Measurements from ENCODE around the gene KCNJ14. TPM values are rescaled to one million over a fixed set of nuclear protein-coding genes. Genes with fewer than 3 reads are reported as not detected.

The KCNJ14 gene
- total RNA-seq, 1 donor from 2014 or later: 2.4 TPM

DNA sequence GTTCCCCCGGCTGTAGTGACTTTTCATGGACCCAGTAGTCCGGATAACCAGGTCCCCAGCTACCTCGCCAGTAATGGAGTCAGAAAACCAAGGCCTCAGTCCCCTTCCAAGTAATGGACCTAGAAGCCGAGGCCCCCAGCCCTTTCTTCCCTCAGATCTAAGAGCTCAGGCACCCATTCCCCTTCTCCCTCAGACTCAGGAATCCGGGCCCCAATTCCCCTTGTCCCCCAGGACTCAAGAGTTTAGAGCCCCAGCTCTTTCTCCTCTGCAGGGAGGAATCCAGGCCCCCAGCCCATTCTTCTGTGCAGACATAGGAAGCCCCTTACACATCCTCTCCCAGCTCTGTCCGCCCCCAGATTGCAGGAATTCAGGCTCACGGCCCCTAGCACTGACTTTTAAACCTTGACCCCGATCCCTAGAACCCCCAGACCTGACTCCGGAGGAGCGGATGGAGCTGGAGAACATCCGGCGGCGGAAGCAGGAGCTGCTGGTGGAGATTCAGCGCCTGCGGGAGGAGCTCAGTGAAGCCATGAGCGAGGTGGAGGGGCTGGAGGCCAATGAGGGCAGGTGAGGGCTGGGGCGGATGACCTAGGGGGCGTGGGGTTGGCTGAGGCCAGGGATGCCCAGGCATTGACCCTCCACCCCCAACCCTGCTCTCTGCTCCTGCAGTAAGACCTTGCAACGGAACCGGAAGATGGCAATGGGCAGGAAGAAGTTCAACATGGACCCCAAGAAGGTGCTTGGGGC lies 14.7 kb downstream of the KCNJ14 start:
- Mint-ChIP-seq H3K4me1 (peaks cover 14% of the 10 kb centered on the region), H3K9me3 (no peaks in the 10 kb centered on the region), H3K4me3 (peak overlapping the region; percentile 93), H3K27ac (peak overlapping the region; percentile 48), H3K36me3 (ENCODE audit: low read depth) (peaks cover 25% of the 10 kb centered on the region), H3K27me3 (no peaks in the 10 kb centered on the region)
- intact Hi-C loops (cut with micrococcal nuclease): loop anchor here (1.0 to 5.0 kb wide), 4 partner anchors 23 to 148 kb away; partner anchors contain the start of gene KDELR1
- DNase-seq: no peak

GRCh38 chr19:48470856-48471255 lies 15.5 kb downstream of the KCNJ14 start:
- H3K27me3 Mint-ChIP-seq: no peaks in the 10 kb centered on the region
- no peaks in the 10 kb centered on the region for H3K9me3 Mint-ChIP-seq
- H3K27ac Mint-ChIP-seq: no peak overlapping the region
- intact Hi-C loops (cut with micrococcal nuclease): no loop called here
- peaks cover 13% of the 10 kb centered on the region for H3K4me1 Mint-ChIP-seq
- peaks cover 31% of the 10 kb centered on the region for H3K36me3 Mint-ChIP-seq (ENCODE audit: low read depth)
- peak overlapping the region; percentile 22 for H3K4me3 Mint-ChIP-seq
- DNase-seq: no peak

- H3K4me1 Mint-ChIP-seq: peaks cover 13% of the 10 kb centered on the region
- H3K27ac Mint-ChIP-seq: no peak overlapping the region
- DNase-seq: no peak
- peaks cover 34% of the 10 kb centered on the region for H3K36me3 Mint-ChIP-seq (ENCODE audit: low read depth)
- H3K27me3 Mint-ChIP-seq: no peaks in the 10 kb centered on the region
- intact Hi-C loops (cut with micrococcal nuclease): no loop called here
- no peaks in the 10 kb centered on the region for H3K9me3 Mint-ChIP-seq
- H3K4me3 Mint-ChIP-seq: no peak overlapping the region
These were observed 16.5 kb downstream of the KCNJ14 start for GRCh38 chr19:48471836-48472235.

DNA sequence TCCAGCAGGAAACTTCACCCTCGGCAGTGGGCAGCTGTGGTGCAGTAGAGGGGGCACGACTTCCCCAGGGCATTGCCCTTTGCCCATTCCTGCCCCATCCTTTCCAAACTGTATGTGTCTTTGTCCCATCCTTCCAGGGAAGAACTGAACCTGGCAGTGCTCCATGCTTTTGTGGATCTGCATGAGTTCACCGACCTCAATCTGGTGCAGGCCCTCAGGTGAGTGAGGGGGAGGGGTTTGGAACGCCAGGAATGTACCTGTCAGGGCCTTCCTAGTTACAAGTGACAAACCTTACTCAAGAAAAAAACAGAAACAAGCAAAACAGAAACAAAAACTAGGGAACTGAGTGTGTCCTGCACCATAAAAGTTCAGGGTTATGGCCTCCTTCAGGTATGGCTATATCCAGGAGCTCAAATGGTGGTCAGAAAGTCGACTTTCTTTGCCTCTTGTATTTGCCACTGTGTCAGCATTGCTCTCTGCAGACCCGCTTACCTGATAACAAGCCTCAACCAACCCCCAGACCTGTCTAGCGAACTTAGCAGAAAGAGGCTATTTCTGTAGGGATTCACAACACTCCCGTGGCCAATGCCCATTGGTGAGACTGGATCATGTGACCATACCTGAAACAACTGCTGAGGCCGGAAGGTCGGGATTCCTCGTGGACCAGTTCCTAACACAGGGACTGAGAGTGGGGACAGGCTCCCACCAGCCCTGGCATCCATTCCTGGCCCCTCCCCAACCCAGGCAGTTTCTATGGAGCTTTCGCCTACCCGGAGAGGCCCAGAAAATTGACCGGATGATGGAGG lies 18.0 kb downstream of the KCNJ14 start:
- no peak overlapping the region for H3K27ac Mint-ChIP-seq
- peaks cover 34% of the 10 kb centered on the region for H3K36me3 Mint-ChIP-seq (ENCODE audit: low read depth)
- no peak overlapping the region for H3K4me3 Mint-ChIP-seq
- H3K9me3 Mint-ChIP-seq: no peaks in the 10 kb centered on the region
- H3K27me3 Mint-ChIP-seq: no peaks in the 10 kb centered on the region
- intact Hi-C loops (cut with micrococcal nuclease): no loop called here
- peaks cover 7% of the 10 kb centered on the region for H3K4me1 Mint-ChIP-seq
- no peak for DNase-seq

DNA sequence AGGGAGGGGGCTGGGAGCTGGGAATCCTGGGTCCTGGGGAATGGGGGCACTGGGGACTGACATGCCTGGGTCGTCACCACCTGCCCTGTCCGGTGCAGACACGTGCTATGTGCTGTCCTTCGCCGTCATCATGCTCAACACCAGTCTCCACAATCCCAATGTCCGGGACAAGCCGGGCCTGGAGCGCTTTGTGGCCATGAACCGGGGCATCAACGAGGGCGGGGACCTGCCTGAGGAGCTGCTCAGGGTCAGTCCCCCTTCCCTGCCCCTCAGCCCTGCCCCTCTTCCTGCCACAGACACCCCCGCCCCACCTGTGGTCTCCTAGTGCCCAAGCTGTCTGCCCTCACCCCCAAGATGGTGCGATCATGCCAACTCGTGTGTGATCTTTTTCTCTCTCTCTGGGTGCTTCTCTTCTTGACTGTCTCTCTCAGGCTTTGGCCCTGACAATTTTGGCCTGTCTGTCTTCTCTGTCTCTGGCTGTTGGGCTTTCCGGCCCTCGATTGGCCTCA lies 18.8 kb downstream of the KCNJ14 start:
- Mint-ChIP-seq H3K27ac (no peak overlapping the region), H3K4me3 (no peak overlapping the region), H3K27me3 (no peaks in the 10 kb centered on the region), H3K36me3 (ENCODE audit: low read depth) (peaks cover 34% of the 10 kb centered on the region), H3K9me3 (no peaks in the 10 kb centered on the region), H3K4me1 (peaks cover 4% of the 10 kb centered on the region)
- intact Hi-C loops (cut with micrococcal nuclease): no loop called here
- DNase-seq: no peak

DNA sequence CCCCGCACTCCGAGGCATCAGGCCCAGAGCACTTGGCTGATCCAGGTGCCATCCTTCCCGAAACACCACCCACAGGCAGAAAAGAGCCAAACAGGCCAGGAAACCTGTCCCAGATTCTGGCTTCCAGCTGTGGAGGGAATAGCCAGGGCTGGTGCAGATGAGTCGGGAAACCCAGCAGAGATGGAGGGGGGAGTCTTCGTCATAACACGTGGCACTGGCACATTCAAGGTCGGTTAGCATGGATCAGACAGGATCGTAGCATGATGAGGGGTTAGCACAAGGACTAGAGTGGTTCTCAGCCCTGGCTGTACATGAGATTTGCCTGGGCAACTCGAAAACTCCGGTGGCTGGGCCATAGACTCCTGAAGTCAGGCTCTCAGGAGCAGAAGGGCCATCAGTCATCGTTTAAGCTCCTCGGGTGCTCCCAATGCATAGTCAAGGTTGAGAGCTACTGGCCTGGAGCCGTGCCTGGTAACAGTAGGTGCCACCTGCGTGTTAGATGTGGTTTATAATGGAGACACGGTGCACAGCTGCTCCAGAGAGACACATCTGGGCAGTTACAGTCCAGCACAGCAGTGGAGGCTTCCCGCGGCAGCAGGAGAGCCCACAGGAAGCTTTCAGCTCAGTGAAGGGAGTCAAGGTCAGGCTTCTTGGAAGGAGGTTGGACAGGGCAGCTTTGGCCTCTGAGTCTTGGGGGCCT lies 20.1 kb downstream of the KCNJ14 start:
- H3K36me3 Mint-ChIP-seq (ENCODE audit: low read depth): peaks cover 36% of the 10 kb centered on the region
- no peaks in the 10 kb centered on the region for H3K27me3 Mint-ChIP-seq
- intact Hi-C loops (cut with micrococcal nuclease): no loop called here
- peak overlapping the region; percentile 56 for H3K27ac Mint-ChIP-seq
- H3K9me3 Mint-ChIP-seq: no peaks in the 10 kb centered on the region
- H3K4me3 Mint-ChIP-seq: no peak overlapping the region
- peaks cover 8% of the 10 kb centered on the region for H3K4me1 Mint-ChIP-seq
- DNase-seq: no peak

GRCh38 chr19:48476176-48476575 lies 20.8 kb downstream of the KCNJ14 start:
- Mint-ChIP-seq H3K36me3 (ENCODE audit: low read depth) (peaks cover 34% of the 10 kb centered on the region), H3K27ac (peak overlapping the region; percentile 56), H3K4me1 (peaks cover 12% of the 10 kb centered on the region), H3K4me3 (no peak overlapping the region), H3K27me3 (no peaks in the 10 kb centered on the region), H3K9me3 (no peaks in the 10 kb centered on the region)
- intact Hi-C loops (cut with micrococcal nuclease): no loop called here
- DNase-seq: no peak

DNA sequence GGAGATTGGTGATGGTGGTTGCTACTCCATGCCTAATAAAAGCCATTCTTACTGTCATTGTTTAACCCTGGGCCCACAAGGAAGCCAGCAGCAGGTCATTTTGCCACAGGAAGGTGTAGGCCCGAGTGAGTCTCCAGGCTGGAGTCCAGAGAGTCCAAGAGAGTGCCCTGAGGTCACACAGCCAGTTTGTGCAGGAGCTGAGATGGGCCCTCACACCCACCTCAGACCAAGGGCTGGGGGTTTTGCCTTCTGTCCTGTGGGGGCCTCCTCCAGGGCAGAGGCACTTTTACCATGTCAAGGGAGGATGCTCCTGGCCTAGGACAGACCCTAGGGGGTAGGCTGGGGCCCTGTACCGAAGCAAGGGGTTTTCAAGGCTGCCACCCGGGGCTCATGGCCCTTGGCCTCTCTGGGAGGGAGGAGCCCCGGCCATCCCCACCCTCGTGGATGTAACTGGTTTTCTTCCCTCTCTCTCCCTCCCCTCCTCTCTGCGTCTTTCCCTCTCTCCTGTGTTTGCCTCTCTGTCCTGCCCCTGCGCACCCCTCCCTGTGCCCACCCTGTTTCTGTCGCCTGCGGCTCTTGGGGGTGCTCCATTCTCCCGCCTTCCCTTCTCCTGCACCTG lies 21.8 kb downstream of the KCNJ14 start:
- Mint-ChIP-seq H3K27me3 (no peaks in the 10 kb centered on the region), H3K36me3 (ENCODE audit: low read depth) (peaks cover 34% of the 10 kb centered on the region), H3K4me3 (no peak overlapping the region), H3K9me3 (no peaks in the 10 kb centered on the region), H3K27ac (no peak overlapping the region), H3K4me1 (peaks cover 20% of the 10 kb centered on the region)
- no peak for DNase-seq
- intact Hi-C loops (cut with micrococcal nuclease): no loop called here

DNA sequence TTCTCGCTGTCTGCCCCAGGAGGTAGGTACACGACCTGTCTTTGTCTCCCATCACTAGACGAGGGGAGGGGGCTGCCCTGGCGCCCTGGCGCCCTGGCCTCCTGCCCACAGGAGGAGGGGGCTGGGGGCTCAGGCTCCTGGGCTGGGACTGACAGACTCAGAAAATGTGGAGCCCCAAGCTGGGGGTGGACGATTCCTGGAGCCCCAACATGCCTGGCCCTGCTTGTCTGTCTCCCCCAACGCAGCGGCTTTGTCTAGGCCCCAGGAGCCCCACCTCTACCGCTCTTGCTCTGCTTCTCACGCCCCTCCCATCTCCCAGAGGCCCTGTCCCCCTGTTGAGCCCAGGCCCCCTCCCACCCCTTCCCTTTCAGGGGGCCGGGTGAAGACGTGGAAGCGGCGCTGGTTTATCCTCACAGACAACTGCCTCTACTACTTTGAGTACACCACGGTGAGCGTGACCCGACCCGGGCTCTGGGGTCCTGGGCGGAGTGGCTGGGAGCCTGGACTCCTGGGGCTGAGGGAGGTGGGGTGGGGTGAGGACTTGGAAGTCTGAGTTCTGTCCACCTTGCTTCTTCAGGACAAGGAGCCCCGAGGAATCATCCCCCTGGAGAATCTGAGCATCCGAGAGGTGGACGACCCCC lies 22.4 kb downstream of the KCNJ14 start:
- Mint-ChIP-seq H3K27ac (no peak overlapping the region), H3K4me1 (peaks cover 20% of the 10 kb centered on the region), H3K9me3 (no peaks in the 10 kb centered on the region), H3K4me3 (no peak overlapping the region), H3K27me3 (no peaks in the 10 kb centered on the region), H3K36me3 (ENCODE audit: low read depth) (peaks cover 30% of the 10 kb centered on the region)
- DNase-seq: no peak
- intact Hi-C loops (cut with micrococcal nuclease): no loop called here

DNA sequence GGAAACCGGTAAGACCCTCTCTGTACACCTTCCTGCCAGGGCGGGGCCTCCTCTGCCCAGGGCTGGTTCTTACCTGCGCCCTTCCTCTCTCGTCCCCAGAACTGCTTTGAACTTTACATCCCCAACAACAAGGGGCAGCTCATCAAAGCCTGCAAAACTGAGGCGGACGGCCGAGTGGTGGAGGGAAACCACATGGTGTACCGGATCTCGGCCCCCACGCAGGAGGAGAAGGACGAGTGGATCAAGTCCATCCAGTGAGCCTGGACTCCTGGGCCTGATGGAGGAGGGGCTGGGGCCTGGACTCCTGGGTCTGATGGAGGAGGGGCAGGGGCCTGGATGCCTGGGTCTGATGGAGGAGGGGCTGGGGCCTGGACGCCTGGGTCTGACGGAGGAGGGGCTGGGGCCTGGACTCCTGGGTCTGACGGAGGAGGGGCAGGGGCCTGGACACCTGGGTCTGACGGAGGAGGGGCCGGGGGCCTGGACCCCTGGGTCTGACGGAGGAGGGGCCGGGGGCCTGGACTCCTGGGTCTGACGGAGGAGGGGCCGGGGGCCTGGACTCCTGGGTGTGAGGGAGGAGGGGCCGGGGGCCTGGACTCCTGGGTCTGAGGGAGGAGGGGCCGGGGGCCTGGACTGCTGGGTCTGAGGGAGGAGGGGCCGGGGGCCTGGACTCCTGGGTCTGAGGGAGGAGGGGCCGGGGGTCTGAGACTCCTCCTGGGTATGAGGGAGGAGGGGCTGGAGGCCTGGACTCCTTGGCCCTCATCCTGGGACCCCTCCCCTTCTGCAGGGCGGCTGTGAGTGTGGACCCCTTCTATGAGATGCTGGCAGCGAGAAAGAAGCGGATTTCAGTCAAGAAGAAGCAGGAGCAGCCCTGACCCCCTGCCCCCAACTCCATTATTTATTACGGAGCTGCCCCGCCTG lies 23.2 kb downstream of the KCNJ14 start:
- H3K27me3 Mint-ChIP-seq: no peaks in the 10 kb centered on the region
- H3K4me3 Mint-ChIP-seq: no peak overlapping the region
- intact Hi-C loops (cut with micrococcal nuclease): no loop called here
- H3K4me1 Mint-ChIP-seq: peaks cover 20% of the 10 kb centered on the region
- no peak overlapping the region for H3K27ac Mint-ChIP-seq
- DNase-seq: no peak
- H3K9me3 Mint-ChIP-seq: no peaks in the 10 kb centered on the region
- peaks cover 24% of the 10 kb centered on the region for H3K36me3 Mint-ChIP-seq (ENCODE audit: low read depth)

DNA sequence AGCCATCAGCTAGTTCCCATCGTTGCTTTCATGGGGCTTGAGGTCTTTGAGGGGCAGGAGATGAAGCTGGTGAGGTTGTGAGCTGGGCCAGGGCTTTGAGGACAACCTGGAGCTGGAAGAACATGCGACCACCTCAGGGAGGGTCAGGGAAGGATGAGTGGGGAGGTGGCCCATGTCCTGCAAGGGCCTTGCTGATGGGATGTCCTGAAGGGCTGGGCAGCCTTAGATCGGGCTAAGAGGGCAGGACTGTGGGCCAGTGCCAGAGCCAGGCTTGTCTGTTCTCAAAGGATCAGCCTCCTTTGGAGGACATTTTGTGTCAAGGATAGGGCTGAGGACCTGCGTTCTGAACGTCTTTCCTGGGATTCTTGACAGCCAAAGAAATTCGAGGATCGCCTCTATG lies 24.3 kb downstream of the KCNJ14 start:
- Mint-ChIP-seq H3K36me3 (ENCODE audit: low read depth) (peaks cover 18% of the 10 kb centered on the region), H3K9me3 (no peaks in the 10 kb centered on the region), H3K4me3 (peak overlapping the region; percentile 39), H3K4me1 (peaks cover 19% of the 10 kb centered on the region), H3K27me3 (no peaks in the 10 kb centered on the region), H3K27ac (peak overlapping the region; percentile 54)
- intact Hi-C loops (cut with micrococcal nuclease): no loop called here
- DNase-seq: no peak

DNA sequence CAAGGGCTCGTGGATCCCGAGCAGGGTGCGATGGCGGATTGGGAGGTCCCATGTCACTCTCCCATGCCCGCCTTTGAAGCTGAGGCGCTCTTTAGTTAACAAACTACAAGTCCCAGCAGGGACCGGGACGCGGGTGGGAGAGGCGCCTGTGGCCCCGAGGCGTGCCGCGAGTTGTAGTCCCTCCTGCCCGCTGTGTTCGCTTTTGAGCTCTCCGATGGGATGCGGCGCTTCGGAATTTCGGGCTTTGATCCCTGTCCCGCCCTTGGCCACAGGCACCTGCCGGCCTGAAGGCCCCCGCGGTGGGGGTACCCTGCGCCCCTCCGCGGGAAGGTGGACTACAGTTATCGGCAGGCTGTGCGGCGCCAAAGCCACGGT lies 24.8 kb downstream of the KCNJ14 start:
- no peaks in the 10 kb centered on the region for H3K27me3 Mint-ChIP-seq

More for the DNA sequence above, 24.8 kb downstream of the KCNJ14 start:
- H3K27ac Mint-ChIP-seq: peak overlapping the region; percentile 90
- peaks cover 19% of the 10 kb centered on the region for H3K4me1 Mint-ChIP-seq
- intact Hi-C loops (cut with micrococcal nuclease): no loop called here
- H3K4me3 Mint-ChIP-seq: peak overlapping the region; percentile 87
- peaks cover 15% of the 10 kb centered on the region for H3K36me3 Mint-ChIP-seq (ENCODE audit: low read depth)
- DNase-seq: peak; percentile 73
- H3K9me3 Mint-ChIP-seq: no peaks in the 10 kb centered on the region

All from activated CD4-positive, alpha-beta T cell treated with anti-CD3 and anti-CD28 coated beads, Interleukin-2, amount 10 ng/mL, durations not matched to agents 24 days and 14 days (primary cell).